ENCODE results near the gene PRM1. TPM values are rescaled to one million over a fixed set of nuclear protein-coding genes. Genes with fewer than 3 reads are reported as not detected.
"Not testable (repeated sequence)": the region's sequence is repeated elsewhere in the genome, so short reads cannot be mapped to it uniquely, and the experiment has no call there.

PRM1 gene
- total RNA-seq, 2 experiments from 2014 or later: not detected

DNA sequence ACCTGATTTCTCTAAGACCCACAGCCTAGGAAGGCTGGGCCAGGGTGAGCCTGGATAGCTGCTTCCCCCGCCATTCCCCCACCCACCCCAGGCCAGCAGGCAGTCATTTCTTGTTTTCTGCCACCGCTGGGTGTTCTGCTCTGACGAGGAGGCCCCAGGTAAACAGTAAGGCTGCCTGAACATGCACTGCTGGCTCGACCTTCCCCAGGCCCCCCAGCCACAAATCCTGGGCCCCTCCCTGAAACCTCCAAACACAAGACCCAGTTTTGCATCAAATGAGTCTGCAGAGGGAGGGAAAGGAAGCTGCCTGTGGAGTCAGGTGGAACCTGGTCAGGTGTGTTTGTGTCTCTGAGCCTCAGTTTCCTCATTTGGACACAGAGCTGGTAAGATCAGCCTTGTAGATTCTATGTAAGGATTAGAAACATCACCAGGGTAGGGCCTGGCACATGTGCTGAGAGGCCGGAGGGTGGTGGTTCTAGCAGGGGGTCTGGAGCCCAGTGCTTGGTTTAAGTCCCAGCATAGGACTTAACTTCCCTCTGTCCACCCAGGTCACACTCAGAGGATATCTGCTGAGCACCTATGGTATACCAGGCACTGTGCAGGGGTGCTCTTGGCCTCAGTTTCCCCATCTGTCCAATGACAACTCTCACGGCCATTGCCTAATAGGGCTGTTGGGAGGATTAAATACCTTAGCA lies 18.9 kb upstream of the PRM1 start:
- H3K4me3 Mint-ChIP-seq: no peak overlapping the region
- no peak for DNase-seq
- POLR2A ChIA-PET: interaction anchor here (0.8 to 1.0 kb wide), 2 partner anchors 9 to 12 kb away, joined by 3 read pairs; no protein-coding TSS in a partner anchor
- no peaks in the 10 kb centered on the region for H3K36me3 Mint-ChIP-seq (ENCODE audit: low read depth)
- H3K27me3 Mint-ChIP-seq: peaks cover 23% of the 10 kb centered on the region
- H3K9me3 Mint-ChIP-seq: no peaks in the 10 kb centered on the region
- H3K27ac Mint-ChIP-seq: no peak overlapping the region
- CTCF ChIA-PET: no interaction called here
- peaks cover 18% of the 10 kb centered on the region for H3K4me1 Mint-ChIP-seq

DNA sequence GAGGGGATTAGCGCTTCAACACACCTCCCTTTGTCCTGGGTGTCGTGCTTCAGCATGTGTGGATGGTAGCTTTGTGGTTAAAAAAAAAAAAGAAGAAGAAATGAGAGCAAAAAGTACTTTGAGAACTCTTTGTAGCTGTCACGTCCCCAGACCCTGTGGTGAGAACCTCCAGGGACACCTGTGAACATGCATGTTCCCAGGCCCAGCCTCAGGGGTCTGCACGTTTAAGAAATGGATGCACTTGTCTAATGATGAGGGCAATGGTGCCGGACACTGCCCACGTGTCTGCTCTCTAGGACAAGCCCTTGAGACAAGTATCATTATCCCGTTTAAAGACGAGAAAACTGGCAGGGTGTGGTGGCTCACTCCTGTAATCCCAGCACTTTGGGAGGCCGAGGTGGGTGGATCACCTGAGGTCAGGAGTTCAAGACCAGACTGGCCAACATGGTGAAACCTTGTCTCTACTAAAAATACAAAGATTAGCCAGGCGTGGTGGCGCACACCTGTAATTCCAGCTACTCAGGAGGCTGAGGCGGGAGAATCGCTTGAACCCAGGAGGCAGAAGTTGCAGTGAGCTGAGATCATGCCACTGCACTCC lies 17.9 kb upstream of the PRM1 start:
- Mint-ChIP-seq H3K27me3 (peaks cover 26% of the 10 kb centered on the region), H3K4me1 (peaks cover 18% of the 10 kb centered on the region)
- H3K36me3 Mint-ChIP-seq (ENCODE audit: low read depth); DNase-seq; H3K9me3 Mint-ChIP-seq; H3K27ac Mint-ChIP-seq; H3K4me3 Mint-ChIP-seq: not testable (repeated sequence)
- CTCF ChIA-PET: interaction anchor here (1.1 to 2.6 kb wide), 7 partner anchors 9 to 328 kb away, joined by 3 to 13 read pairs (median 4); no protein-coding TSS in a partner anchor
- POLR2A ChIA-PET: interaction anchor here (0.9 to 2.9 kb wide), 2 partner anchors 35 to 55 kb away, joined by 3 to 18 read pairs; no protein-coding TSS in a partner anchor

DNA sequence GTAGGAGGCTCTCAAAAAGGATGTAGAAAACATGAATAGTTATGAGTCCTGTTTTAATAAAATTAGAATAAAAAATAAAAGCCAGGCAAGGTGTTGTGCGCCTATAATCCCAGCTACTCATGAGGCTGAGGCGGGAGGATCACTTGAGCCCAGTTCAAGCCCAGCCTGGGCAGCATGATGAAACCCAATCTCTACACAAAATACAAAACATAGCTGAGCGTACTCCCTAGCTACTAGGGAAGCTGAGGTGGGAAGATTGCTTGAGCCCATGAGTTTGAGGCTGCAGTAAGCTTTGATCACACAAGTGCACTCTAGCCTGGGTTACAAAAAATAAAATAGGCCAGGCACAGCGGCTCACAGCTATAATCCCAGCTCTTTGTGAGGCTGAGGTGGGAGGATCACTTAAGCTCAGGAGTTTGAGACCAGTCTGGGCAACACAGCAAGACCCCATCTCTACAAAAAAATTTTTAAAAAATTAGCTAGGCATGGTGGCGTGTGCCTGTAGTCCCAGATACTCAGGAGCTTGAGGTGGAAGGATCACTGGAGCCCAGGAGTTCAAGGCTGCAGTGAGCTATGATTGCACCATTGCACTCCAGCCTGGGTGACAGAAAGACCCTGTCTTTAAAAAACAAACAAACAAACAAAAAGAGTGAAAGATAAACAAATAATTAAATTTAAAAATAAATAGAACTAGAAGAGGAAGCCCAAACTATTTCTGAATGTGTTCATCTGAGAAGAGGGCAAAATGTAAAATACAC lies 17.2 kb upstream of the PRM1 start:
- Mint-ChIP-seq H3K27ac (no peak overlapping the region), H3K27me3 (peaks cover 32% of the 10 kb centered on the region), H3K9me3 (no peaks in the 10 kb centered on the region), H3K36me3 (ENCODE audit: low read depth) (no peaks in the 10 kb centered on the region), H3K4me1 (peaks cover 18% of the 10 kb centered on the region), H3K4me3 (no peak overlapping the region)
- ChIA-PET CTCF (interaction anchor here (0.6 to 2.6 kb wide), 16 partner anchors 9 to 788 kb away, joined by 3 to 13 read pairs (median 4); partner anchors contain the start of gene SOCS1), POLR2A (interaction anchor here (0.9 to 2.9 kb wide), 12 partner anchors 10 to 333 kb away, joined by 3 to 18 read pairs (median 4); partner anchors contain the start of gene SOCS1)
- DNase-seq: no peak

DNA sequence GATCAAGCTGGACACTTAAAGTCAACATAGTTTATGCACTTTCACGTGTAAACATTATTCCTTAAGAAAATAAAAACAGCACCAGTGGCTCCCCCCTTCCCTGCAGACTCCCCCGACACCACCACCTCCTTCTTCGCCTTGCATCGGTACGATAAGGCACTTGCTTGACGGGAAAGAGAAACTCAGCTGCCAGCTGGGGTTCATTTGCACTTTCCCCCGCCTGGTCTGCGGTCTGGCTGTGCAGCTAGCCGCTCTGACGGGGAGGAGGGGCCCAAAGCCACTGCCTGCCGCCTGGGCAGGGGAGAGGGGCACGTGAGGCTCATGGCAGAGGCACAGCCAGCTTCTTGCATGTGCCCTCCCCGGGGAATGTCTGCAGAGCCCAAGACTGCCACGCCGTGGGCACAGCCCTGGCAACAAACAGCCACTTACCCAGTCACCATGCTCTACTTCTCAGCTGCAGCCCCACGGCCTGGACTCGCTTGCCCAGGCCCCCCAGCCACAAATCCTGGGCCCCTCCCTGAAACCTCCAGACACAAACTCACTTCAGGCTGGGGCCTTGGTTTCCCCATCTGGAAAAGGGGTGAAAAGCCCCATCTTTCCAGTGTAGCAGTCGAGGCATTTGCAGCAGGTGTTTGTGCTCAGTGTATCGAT lies 16.5 kb upstream of the PRM1 start:
- peak; percentile 79 for DNase-seq
- Mint-ChIP-seq H3K27me3 (peaks cover 38% of the 10 kb centered on the region), H3K27ac (no peak overlapping the region), H3K4me1 (peaks cover 18% of the 10 kb centered on the region), H3K36me3 (ENCODE audit: low read depth) (no peaks in the 10 kb centered on the region), H3K9me3 (no peaks in the 10 kb centered on the region), H3K4me3 (peak overlapping the region; percentile 4)
- ChIA-PET CTCF (interaction anchor here (0.7 to 2.6 kb wide), 16 partner anchors 11 to 788 kb away, joined by 3 to 13 read pairs (median 4); partner anchors contain the start of gene SOCS1), POLR2A (interaction anchor here (0.8 to 2.9 kb wide), 13 partner anchors 10 to 333 kb away, joined by 3 to 18 read pairs (median 4); partner anchors contain the start of gene SOCS1)

DNA sequence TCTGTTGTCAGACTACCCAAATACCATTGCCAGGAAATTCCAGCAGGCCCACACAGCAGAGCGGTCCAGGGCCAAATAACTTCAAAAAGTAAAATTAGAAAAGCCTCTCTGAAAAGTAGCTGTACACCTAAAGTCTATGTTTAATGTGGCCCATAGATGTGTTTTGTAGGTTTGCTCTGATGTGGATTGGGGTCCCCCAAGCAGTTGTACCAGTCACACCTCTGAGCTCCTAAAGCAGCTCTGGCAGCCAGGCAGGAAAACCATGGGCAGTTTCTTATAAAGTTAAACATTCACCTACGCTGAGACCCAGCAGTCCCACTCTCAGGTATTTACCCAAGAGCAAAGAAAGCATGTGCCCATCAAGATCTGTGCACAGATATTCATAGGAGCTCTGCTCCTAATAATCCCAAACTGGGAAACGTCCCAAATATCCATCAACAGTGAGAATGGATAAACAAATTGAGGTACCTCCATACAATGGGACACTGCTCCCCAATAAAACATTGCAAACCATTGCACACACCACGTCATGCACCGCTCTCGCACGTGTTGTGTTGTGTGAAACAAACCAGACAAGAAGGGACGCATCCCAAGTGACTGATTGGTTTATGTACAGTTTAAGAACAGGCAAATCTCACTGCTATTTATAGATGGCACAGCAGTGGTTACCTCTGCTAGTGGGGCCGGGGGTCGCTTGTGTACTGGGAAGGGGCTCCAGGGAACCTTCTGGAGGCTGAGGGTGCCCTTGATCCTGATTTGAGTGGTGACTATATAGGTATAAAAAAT lies 15.8 kb upstream of the PRM1 start:
- Mint-ChIP-seq H3K4me1 (peaks cover 18% of the 10 kb centered on the region), H3K36me3 (ENCODE audit: low read depth) (no peaks in the 10 kb centered on the region), H3K9me3 (no peaks in the 10 kb centered on the region), H3K27ac (no peak overlapping the region), H3K27me3 (peaks cover 40% of the 10 kb centered on the region), H3K4me3 (no peak overlapping the region)
- POLR2A ChIA-PET: interaction anchor here (0.8 to 2.9 kb wide), 9 partner anchors 11 to 57 kb away, joined by 3 to 18 read pairs (median 5); partner anchors contain the start of gene SOCS1
- CTCF ChIA-PET: interaction anchor here (0.7 to 2.6 kb wide), 11 partner anchors 14 to 333 kb away, joined by 3 to 13 read pairs (median 4); partner anchors contain the start of gene SOCS1
- no peak for DNase-seq

DNA sequence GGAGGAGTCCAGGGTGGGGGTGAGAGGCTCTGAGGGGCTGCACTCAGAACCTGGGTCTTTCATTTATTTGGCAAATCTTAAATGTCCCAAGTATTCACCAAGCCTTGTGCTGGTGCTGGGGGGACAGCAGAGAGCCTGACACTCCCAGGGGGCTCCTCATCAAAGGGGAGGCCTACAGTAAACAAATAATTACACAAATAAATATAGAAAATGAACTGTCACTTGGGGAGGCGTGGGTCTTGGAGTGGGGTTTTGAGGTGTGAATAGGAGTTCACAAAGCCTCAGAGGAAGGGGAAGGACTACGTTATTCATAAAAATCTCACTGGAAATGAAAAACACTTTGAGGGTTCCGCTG lies 15.2 kb upstream of the PRM1 start:
- Mint-ChIP-seq H3K27me3 (peaks cover 42% of the 10 kb centered on the region), H3K4me3 (no peak overlapping the region), H3K9me3 (no peaks in the 10 kb centered on the region), H3K27ac (no peak overlapping the region), H3K36me3 (ENCODE audit: low read depth) (no peaks in the 10 kb centered on the region), H3K4me1 (peaks cover 18% of the 10 kb centered on the region)
- ChIA-PET CTCF (interaction anchor here (2.0 kb wide), 1 partner anchor 333 kb away, joined by 7 read pairs; no protein-coding TSS in a partner anchor), POLR2A (interaction anchor here (1.1 to 2.9 kb wide), 3 partner anchors 15 to 58 kb away, joined by 3 to 18 read pairs (median 11); partner anchors contain the start of gene SOCS1)
- DNase-seq: no peak

DNA sequence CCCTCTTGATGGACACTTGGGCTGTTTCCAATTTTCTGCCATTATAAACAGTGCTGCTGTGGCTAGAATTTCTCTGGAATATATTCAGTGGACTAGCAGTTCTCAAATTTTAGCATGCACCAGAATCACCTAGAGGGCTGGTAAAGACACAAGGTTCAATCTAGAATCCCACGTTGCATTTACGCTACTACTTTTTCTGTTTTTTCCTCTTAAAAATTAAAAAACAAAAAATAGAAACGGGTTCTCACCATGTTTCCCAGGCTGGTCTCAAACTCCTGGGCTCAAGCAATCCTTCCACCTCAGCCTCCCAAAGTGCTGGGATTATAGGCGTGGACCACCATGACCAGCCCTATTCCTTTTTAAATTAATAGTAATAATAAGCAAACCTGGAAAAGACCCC lies 14.5 kb upstream of the PRM1 start:
- Mint-ChIP-seq H3K36me3 (ENCODE audit: low read depth) (no peaks in the 10 kb centered on the region), H3K27ac (no peak overlapping the region)

DNA sequence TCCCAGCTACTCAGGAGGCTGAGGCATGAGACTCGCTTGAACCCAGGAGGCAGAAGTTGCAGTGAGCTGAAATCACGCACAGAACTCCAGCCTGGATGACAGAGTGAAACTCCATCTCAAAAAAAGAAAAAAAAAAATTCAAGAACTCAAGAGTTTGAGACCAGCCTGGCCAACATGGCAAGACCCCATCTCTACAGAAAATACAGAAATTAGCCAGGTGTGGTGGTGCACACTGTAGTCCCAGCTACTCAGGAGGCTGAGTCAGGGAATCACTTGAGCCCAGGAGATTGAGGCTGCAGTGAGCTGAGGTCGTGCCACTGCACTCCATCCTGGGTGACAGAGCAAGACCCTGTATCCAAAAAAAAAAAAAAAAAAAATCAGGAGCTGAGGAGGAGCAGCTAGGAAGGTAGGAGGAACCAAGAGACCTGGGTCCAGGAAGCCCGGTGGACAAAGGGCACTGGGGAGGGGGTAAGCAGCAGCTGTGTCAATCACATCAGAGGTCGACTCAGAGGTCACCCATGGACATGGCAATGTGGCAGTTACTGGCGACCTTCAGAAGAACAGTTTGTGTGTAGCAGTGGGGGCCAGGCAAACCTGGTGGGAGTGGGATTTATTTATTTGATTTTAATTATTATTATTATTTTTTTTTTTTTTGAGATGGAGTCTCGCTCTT lies 11.1 kb upstream of the PRM1 start:
- peaks cover 64% of the 10 kb centered on the region for H3K27me3 Mint-ChIP-seq
- no peak overlapping the region for H3K4me3 Mint-ChIP-seq
- H3K4me1 Mint-ChIP-seq: peaks cover 11% of the 10 kb centered on the region
- DNase-seq: no peak
- no peaks in the 10 kb centered on the region for H3K36me3 Mint-ChIP-seq (ENCODE audit: low read depth)
- H3K9me3 Mint-ChIP-seq: no peaks in the 10 kb centered on the region
- ChIA-PET CTCF (interaction anchor here (0.7 kb wide), 3 partner anchors 19 to 264 kb away, joined by 3 to 4 read pairs (median 3); partner anchors contain the start of gene PRM3), POLR2A (no interaction called here)
- no peak overlapping the region for H3K27ac Mint-ChIP-seq

More for the DNA sequence above, 14.5 kb upstream of the PRM1 start:
- Mint-ChIP-seq H3K9me3 (no peaks in the 10 kb centered on the region), H3K4me3 (no peak overlapping the region), H3K27me3 (peaks cover 48% of the 10 kb centered on the region), H3K4me1 (peaks cover 18% of the 10 kb centered on the region)
- no peak for DNase-seq
- POLR2A ChIA-PET: no interaction called here
- CTCF ChIA-PET: no interaction called here

DNA sequence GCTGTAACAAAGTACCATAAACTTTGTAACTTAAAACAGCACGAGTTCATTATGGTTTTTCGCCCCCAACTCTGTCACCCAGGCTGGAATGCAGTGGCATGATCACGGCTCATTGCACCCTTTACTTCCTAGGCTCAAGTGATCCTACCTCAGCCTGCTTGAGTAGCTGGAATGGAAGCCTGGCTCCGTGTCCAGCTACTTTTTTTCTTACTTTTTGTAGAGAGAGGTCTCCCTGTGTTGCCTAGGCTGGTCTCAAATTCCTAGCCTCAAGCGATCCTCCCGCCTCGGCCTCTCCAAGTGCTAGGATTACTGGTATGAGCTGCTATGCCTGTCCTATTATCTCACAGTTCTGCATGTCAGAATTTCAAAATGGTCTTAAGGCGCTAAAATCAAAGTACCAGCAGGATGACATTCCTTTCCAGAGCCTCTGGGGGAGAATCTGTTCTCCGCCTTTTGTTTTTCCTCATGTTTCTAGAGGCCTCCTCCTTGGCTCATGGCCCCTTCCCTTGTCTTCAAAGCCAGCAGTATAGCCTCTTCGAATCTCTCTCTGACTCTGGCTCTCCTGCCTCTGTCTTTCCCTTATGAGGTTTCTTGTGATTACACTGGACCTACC lies 10.1 kb upstream of the PRM1 start:
- peaks cover 5% of the 10 kb centered on the region for H3K4me1 Mint-ChIP-seq
- CTCF ChIA-PET: no interaction called here
- H3K9me3 Mint-ChIP-seq: no peaks in the 10 kb centered on the region
- no peaks in the 10 kb centered on the region for H3K36me3 Mint-ChIP-seq (ENCODE audit: low read depth)
- POLR2A ChIA-PET: no interaction called here
- H3K27ac Mint-ChIP-seq: no peak overlapping the region
- H3K4me3 Mint-ChIP-seq: no peak overlapping the region
- no peak for DNase-seq
- peaks cover 62% of the 10 kb centered on the region for H3K27me3 Mint-ChIP-seq

DNA sequence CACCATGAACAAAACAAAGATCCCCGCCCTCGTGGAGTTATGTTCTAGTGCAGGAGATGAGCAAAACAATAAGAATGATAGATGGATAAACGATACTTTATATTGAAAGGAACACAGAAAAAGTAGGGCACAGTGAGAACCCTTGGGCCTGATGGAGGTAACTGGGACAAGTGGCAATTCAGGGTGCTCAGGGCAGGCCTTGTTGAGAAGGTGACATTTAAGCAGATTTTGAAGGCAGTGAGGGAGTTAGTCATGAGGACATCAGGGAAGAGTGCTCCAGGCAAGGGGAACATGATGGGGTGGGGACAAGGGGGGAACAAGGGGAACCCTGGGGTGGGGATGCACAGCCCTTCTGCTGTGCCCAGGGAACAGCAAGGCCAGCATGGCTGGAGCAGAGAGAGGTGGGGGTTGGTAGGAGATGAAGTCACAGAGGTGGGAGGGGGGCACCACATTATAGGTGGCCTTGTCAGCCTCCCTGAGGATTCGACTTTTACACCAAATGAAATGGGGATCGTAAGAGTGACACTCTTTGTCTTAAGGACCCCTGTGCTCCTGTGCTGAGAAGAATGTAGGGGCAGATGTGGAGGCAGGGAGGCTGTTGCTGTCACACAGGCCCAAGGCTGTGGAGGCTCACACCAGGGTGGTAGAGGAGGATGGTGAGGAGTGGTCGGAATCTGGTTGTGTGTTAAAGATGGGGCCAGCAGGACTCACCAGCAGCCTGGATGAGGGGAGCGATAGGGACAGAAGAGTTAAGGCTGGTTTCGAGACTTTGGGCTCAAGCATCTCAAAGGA lies 9.2 kb upstream of the PRM1 start:
- Mint-ChIP-seq H3K4me1 (peaks cover 8% of the 10 kb centered on the region), H3K27ac (no peak overlapping the region)
- CTCF ChIA-PET: no interaction called here

DNA sequence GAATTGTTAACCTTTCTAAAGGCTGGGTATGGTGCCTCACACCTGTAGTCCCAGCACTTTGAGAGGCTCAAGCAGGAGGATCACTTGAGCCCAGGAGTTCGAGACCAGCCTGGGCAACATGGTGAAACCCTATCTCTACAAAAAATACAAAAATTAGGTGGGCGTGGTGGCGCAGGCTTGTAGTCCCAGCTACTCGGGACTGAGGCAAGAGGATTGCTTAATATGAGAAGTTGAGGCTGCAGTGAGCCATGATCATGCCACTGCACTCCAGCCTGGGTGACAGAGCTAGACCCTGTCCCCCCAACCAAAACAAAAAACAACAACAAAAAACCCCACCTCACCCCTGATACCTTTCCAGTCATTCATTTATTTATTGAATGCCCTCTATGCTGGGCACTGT lies 8.6 kb upstream of the PRM1 start:
- H3K4me3 Mint-ChIP-seq; DNase-seq; CTCF ChIA-PET; H3K4me1 Mint-ChIP-seq; H3K27ac Mint-ChIP-seq; H3K36me3 Mint-ChIP-seq (ENCODE audit: low read depth); H3K9me3 Mint-ChIP-seq; POLR2A ChIA-PET: not testable (repeated sequence)
- peaks cover 65% of the 10 kb centered on the region for H3K27me3 Mint-ChIP-seq

More for the DNA sequence above, 9.2 kb upstream of the PRM1 start:
- Mint-ChIP-seq H3K9me3 (no peaks in the 10 kb centered on the region), H3K36me3 (ENCODE audit: low read depth) (no peaks in the 10 kb centered on the region), H3K4me3 (no peak overlapping the region), H3K27me3 (peaks cover 67% of the 10 kb centered on the region)
- DNase-seq: no peak
- POLR2A ChIA-PET: no interaction called here

All from activated CD4-positive, alpha-beta memory T cell treated with anti-CD3 and anti-CD28 coated beads, Interleukin-2, amount 10 ng/mL, durations not matched to agents 7 days and 5 days (primary cell).